A673 (cell line): Measurements from ENCODE around the gene TEX30.

Experiments used
- CTCF ChIP-seq: fragments of 300-800, 200-600 bp; sonication (generic); conservative IDR thresholded peaks from 2 replicates; pipeline ENCODE4 v1.5.1; 2017; ENCODE audit warnings: low read depth, mild to moderate bottlenecking, antibody characterized with exemption, low read length, moderate library complexity, mixed read lengths
- EZH2 ChIP-seq: fragments of 200-600 bp; sonication (generic); IDR thresholded peaks from 2 replicates; pipeline ENCODE4 v1.6.1; 2017; ENCODE audit warnings: borderline replicate concordance, low read depth, mild to moderate bottlenecking, mixed read lengths, antibody characterized with exemption, low read length; ENCODE audit not compliant: poor library complexity, severe bottlenecking

- TF ChIP-seq CTCF (no peak), EZH2 (no peak)
Observed at GRCh38 chr13:102777736-102778135, 4.2 kb upstream of the TEX30 start.
